Measurements from ENCODE around the gene GLYR1. TPM values are rescaled to one million over a fixed set of nuclear protein-coding genes. Genes with fewer than 3 reads are reported as not detected.

The GLYR1 gene
- total RNA-seq, 1 experiment from 2014 or later = 30.6 TPM

DNA sequence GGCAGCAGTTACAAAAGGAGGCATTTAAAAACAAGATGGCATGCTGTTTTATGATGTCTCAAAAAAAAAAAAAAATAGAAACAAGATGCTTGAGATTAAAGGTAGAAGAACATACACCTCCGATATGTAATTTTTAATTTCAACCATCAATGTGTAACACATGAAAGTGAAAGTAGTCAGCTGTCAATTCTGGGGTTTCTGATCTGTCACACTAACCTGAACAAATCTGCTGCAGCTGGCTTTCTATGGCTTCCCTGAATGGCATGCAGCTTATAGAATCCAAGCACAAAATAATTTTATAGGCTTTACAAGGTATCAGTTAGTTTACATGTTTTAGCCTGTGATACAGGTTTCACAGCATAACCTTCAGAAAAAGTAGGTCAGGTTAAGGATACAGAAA lies 13.5 kb downstream of the GLYR1 start:
- H3K9ac ChIP-seq (ENCODE audit: low read length) = no peak overlapping the region
- TF ChIP-seq EZH2phosphoT487 (IDR thresholded peaks at IDR 0.05; ENCODE audit: borderline replicate concordance, low read length) = no peak
- ATAC-seq (no peak), DNase-seq (no peak)
- intact Hi-C loops (cut with micrococcal nuclease) = no loop called here
- BruUV-seq (replicated peaks) = no TSS peak
- no peaks in the 10 kb centered on the region for H3K9me2 ChIP-seq (replicated peaks; ENCODE audit: low read length)
- no peak overlapping the region for H3K4me3 ChIP-seq (ENCODE audit: low read length)
- no peaks in the 10 kb centered on the region for H3K9me3 ChIP-seq (ENCODE audit: low read length)
- H3K27ac ChIP-seq (ENCODE audit: low read length) = no peak overlapping the region
- no peaks in the 10 kb centered on the region for H4K20me1 ChIP-seq (ENCODE audit: low read length)
- H3K4me1 ChIP-seq (ENCODE audit: insufficient read depth, low read length) = no peaks in the 10 kb centered on the region
- 0 out of 2 replicates have a peak, but pooled peaks cover 9% of the 10 kb centered on the region for H3K79me2 ChIP-seq (ENCODE audit: low read length)
- H2AFZ ChIP-seq (ENCODE audit: low read length) = no peak overlapping the region
- H3K27me3 ChIP-seq (ENCODE audit: low read length) = no peaks in the 10 kb centered on the region
- POLR2A ChIA-PET (ENCODE audit: unreplicated experiment) = no interaction called here
- no peak overlapping the region for H3K4me2 ChIP-seq (ENCODE audit: low read length)
- CTCF ChIA-PET = no interaction called here
- peaks cover 9% of the 10 kb centered on the region; the same call in 1 of the 2 replicates for H3K36me3 ChIP-seq (ENCODE audit: low read depth, low read length)
- H3F3A ChIP-seq (ENCODE audit: low read length, unreplicated experiment) = no peaks in the 10 kb centered on the region

DNA sequence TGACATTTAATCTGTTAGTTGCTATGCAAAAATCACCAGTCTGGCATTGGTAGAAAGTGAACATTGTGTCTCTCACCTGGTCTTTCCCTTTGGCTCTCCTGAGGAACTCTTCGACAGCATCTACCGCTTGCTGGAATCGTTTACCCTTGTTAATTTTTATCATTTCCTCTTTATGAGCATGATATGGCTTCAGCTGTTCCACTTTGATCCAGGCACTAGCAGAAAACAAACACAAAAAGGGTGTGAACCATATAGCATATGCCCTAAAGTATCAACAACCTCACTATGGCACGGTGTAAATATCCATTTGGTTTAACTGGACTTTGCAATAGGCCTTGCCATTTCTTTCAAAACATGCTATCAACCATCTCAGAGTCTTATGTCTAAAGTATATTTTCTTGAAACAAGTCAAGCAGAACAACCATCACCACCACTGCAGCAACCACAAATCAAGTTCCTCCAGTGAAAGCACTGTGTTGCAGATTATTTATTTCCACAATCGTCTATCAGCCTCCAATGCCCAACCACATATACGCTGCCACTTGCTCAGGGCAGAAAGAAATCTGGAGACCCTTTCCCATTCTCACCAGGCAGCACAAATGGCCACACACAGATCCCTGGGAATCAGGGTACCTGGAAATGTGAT lies 14.3 kb downstream of the GLYR1 start:
- Histone ChIP-seq H3K4me2 (ENCODE audit: low read length) (no peak overlapping the region), H2AFZ (ENCODE audit: low read length) (no peak overlapping the region), H3K27ac (ENCODE audit: low read length) (no peak overlapping the region), H3K4me3 (ENCODE audit: low read length) (no peak overlapping the region), H3K9me3 (ENCODE audit: low read length) (no peaks in the 10 kb centered on the region), H3K4me1 (ENCODE audit: insufficient read depth, low read length) (no peaks in the 10 kb centered on the region), H4K20me1 (ENCODE audit: low read length) (no peaks in the 10 kb centered on the region), H3K9me2 (replicated peaks; ENCODE audit: low read length) (no peaks in the 10 kb centered on the region), H3K27me3 (ENCODE audit: low read length) (no peaks in the 10 kb centered on the region), H3F3A (ENCODE audit: low read length, unreplicated experiment) (no peaks in the 10 kb centered on the region), H3K36me3 (ENCODE audit: low read depth, low read length) (peaks cover 9% of the 10 kb centered on the region; the same call in 1 of the 2 replicates), H3K79me2 (ENCODE audit: low read length) (0 out of 2 replicates have a peak, but pooled peaks cover 9% of the 10 kb centered on the region), H3K9ac (ENCODE audit: low read length) (no peak overlapping the region)
- ChIA-PET CTCF (no interaction called here), POLR2A (ENCODE audit: unreplicated experiment) (no interaction called here)
- TF ChIP-seq EZH2phosphoT487 (IDR thresholded peaks at IDR 0.05; ENCODE audit: borderline replicate concordance, low read length) = no peak
- TF ChIP-seq, protein P1, sequence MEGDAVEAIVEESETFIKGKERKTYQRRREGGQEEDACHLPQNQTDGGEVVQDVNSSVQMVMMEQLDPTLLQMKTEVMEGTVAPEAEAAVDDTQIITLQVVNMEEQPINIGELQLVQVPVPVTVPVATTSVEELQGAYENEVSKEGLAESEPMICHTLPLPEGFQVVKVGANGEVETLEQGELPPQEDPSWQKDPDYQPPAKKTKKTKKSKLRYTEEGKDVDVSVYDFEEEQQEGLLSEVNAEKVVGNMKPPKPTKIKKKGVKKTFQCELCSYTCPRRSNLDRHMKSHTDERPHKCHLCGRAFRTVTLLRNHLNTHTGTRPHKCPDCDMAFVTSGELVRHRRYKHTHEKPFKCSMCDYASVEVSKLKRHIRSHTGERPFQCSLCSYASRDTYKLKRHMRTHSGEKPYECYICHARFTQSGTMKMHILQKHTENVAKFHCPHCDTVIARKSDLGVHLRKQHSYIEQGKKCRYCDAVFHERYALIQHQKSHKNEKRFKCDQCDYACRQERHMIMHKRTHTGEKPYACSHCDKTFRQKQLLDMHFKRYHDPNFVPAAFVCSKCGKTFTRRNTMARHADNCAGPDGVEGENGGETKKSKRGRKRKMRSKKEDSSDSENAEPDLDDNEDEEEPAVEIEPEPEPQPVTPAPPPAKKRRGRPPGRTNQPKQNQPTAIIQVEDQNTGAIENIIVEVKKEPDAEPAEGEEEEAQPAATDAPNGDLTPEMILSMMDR (conservative IDR thresholded peaks at IDR 0.05; ENCODE audit: low read depth, low read length) = no peak
- TF ChIP-seq EZH2 (IDR thresholded peaks at IDR 0.05; ENCODE audit: low read length, unreplicated experiment) = no peak
- intact Hi-C loops (cut with micrococcal nuclease) = no loop called here
- BruUV-seq (replicated peaks) = no TSS peak
- DNase-seq (no peak), ATAC-seq (no peak)

DNA sequence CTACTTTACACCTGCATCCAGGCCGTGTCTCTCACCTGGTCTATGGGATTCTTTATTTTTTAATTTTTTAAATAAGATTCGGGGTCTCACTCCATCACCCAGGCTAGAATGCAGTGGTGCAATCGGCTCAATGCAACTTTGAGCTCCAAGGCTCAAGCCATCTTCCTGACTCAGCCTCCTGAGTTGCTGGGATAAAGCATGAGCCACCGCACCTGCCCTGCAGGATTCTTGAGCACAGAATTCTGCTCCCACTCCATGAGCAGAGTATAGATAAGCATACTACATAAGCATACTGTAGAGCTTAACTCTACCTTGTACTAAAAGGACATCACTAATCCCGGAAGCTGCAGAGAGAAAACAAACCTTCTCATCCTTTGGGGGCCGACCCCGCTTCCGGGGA lies 15.5 kb downstream of the GLYR1 start:
- TF ChIP-seq EZH2 (IDR thresholded peaks at IDR 0.05; ENCODE audit: low read length, unreplicated experiment) (no peak), EZH2phosphoT487 (IDR thresholded peaks at IDR 0.05; ENCODE audit: borderline replicate concordance, low read length) (no peak)
- TF ChIP-seq, protein P1 (conservative IDR thresholded peaks at IDR 0.05; ENCODE audit: low read depth, low read length) = no peak
- Histone ChIP-seq H4K20me1 (ENCODE audit: low read length) (no peaks in the 10 kb centered on the region), H3K9ac (ENCODE audit: low read length) (no peak overlapping the region), H3K4me1 (ENCODE audit: insufficient read depth, low read length) (no peaks in the 10 kb centered on the region), H3K9me2 (replicated peaks; ENCODE audit: low read length) (no peaks in the 10 kb centered on the region), H3F3A (ENCODE audit: low read length, unreplicated experiment) (no peaks in the 10 kb centered on the region), H3K27ac (ENCODE audit: low read length) (no peak overlapping the region), H3K9me3 (ENCODE audit: low read length) (no peaks in the 10 kb centered on the region), H3K79me2 (ENCODE audit: low read length) (0 out of 2 replicates have a peak, but pooled peaks cover 9% of the 10 kb centered on the region), H3K4me2 (ENCODE audit: low read length) (no peak overlapping the region), H3K4me3 (ENCODE audit: low read length) (no peak overlapping the region), H3K27me3 (ENCODE audit: low read length) (no peaks in the 10 kb centered on the region), H3K36me3 (ENCODE audit: low read depth, low read length) (peaks cover 17% of the 10 kb centered on the region; the same call in 1 of the 2 replicates), H2AFZ (ENCODE audit: low read length) (no peak overlapping the region)
- no peak for ATAC-seq
- no TSS peak for BruUV-seq (replicated peaks)
- CTCF ChIA-PET = no interaction called here
- no peak for DNase-seq
- intact Hi-C loops (cut with micrococcal nuclease) = no loop called here
- POLR2A ChIA-PET (ENCODE audit: unreplicated experiment) = no interaction called here

Data from PC-3 (cell line).